Measurements from ENCODE around the gene JPH2. TPM values are rescaled to one million over a fixed set of nuclear protein-coding genes. Genes with fewer than 3 reads are reported as not detected.

The JPH2 gene
- total and polyA plus RNA-seq, 2 experiments from 2014 or later: 0.16 to 1.1 TPM

DNA sequence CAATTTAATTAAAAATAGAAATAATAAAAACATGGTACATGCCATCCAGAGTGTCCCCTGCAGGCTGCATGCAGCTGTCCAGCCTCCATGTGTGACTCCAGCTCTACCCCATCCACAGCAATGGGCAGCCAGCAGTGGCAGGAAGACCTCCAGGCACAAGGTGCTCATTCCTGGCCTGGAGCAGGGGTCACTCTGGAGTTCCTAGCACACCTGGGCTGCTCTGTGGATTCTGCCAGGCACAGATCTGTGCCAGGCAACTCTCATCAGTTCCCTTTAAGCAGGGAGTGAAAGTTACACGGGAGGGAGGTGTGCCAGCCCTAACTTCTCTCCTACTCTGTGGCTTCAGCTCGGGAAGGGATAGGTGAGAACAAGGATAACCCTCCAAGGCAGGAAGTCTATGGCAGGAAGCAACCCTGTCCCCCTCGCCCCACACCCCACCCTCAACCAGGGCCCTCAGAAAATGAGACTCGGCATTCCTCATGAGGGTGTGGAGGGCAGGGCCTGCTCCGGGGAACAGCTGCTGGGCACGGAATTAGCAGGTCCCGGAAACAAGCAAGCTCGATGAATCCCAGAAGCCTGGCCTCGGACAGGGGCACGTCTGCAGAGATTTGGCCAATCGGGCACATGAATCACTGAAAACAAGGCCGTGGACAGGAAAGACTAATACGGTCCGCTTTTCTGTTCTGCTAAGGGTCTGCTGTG is 10.0 kb downstream of the JPH2 start (continued):
- TF ChIP-seq JUNB (IDR thresholded peaks at IDR 0.05; ENCODE audit: unreplicated experiment) (no peak), POLR2AphosphoS5 (IDR thresholded peaks at IDR 0.05; ENCODE audit: low read depth) (no peak), NANOG (IDR thresholded peaks at IDR 0.05; ENCODE audit: borderline replicate concordance) (no peak), ZNF114 (CRISPR knock-in tag; IDR thresholded peaks at IDR 0.05) (no peak), EZH2phosphoT487 (IDR thresholded peaks at IDR 0.05; ENCODE audit: unreplicated experiment) (no peak), STAT1 (IDR thresholded peaks at IDR 0.05; ENCODE audit: unreplicated experiment) (no peak)
- TF ChIP-seq, protein P1, sequence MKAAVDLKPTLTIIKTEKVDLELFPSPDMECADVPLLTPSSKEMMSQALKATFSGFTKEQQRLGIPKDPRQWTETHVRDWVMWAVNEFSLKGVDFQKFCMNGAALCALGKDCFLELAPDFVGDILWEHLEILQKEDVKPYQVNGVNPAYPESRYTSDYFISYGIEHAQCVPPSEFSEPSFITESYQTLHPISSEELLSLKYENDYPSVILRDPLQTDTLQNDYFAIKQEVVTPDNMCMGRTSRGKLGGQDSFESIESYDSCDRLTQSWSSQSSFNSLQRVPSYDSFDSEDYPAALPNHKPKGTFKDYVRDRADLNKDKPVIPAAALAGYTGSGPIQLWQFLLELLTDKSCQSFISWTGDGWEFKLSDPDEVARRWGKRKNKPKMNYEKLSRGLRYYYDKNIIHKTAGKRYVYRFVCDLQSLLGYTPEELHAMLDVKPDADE (IDR thresholded peaks at IDR 0.05): no peak
- TF ChIP-seq, protein P2, sequence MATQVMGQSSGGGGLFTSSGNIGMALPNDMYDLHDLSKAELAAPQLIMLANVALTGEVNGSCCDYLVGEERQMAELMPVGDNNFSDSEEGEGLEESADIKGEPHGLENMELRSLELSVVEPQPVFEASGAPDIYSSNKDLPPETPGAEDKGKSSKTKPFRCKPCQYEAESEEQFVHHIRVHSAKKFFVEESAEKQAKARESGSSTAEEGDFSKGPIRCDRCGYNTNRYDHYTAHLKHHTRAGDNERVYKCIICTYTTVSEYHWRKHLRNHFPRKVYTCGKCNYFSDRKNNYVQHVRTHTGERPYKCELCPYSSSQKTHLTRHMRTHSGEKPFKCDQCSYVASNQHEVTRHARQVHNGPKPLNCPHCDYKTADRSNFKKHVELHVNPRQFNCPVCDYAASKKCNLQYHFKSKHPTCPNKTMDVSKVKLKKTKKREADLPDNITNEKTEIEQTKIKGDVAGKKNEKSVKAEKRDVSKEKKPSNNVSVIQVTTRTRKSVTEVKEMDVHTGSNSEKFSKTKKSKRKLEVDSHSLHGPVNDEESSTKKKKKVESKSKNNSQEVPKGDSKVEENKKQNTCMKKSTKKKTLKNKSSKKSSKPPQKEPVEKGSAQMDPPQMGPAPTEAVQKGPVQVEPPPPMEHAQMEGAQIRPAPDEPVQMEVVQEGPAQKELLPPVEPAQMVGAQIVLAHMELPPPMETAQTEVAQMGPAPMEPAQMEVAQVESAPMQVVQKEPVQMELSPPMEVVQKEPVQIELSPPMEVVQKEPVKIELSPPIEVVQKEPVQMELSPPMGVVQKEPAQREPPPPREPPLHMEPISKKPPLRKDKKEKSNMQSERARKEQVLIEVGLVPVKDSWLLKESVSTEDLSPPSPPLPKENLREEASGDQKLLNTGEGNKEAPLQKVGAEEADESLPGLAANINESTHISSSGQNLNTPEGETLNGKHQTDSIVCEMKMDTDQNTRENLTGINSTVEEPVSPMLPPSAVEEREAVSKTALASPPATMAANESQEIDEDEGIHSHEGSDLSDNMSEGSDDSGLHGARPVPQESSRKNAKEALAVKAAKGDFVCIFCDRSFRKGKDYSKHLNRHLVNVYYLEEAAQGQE (IDR thresholded peaks at IDR 0.05; ENCODE audit: unreplicated experiment): no peak

DNA sequence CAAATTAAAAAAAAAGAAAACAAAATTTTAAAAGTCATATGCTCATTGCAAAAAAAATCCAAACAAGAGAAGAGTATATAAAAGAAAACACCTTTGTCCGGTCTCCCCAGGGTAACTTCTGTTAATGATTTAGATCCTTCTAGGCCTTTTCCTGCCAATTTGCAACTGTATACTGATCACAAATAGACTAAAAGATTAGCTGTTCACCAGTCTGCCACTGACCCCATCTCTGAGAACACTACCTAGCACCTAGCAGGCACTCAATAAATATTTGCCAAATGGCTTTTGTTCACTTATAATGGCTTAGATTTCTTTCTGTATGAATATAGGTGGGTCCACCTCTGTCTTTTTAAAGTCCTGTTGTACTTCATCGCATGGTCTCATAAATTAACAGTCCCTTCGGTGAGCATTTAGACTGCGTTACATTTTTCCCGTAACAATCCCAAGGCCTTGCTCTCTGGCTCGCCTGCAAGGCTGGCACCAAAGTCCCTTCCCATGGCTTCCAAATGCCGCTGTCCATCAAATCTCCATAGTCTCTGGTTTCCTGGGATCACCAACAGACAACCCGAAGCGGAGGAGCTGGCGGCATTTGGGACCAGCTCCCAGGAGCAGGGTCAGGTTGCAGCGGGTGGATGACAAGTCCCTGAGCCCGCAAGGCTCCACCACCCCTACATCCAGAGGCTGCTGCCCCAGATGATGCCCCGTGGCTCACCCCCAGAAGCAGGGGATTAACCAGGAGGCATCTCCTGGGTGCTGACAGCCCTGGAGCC is 11.8 kb downstream of the JPH2 start:
- Mint-ChIP-seq H3K36me3 (ENCODE audit: low read depth) (no peaks in the 10 kb centered on the region; the same call in 2 of the 3 replicates), H3K27me3 (ENCODE audit: insufficient read depth, low read depth, poor library complexity) (peaks cover 10% of the 10 kb centered on the region), H3K4me3 (no peak overlapping the region), H3K27ac (no peak overlapping the region), H3K4me1 (no peaks in the 10 kb centered on the region; the same call in 2 of the 3 replicates), H3K9me3 (no peaks in the 10 kb centered on the region)
- Histone ChIP-seq H3K4me2 (no peak overlapping the region), H4K20me1 (replicated peaks; ENCODE audit: insufficient read depth) (no peaks in the 10 kb centered on the region), H3K4me1 (ENCODE audit: insufficient read depth) (no peaks in the 10 kb centered on the region), H3K9me2 (ENCODE audit: insufficient read depth) (no peaks in the 10 kb centered on the region), H3F3A (replicated peaks; ENCODE audit: low read depth) (no peaks in the 10 kb centered on the region), H3K36me3 (ENCODE audit: insufficient read depth) (no peaks in the 10 kb centered on the region), H2AFZ (no peak overlapping the region), H3K79me2 (replicated peaks; ENCODE audit: insufficient read depth) (no peaks in the 10 kb centered on the region), H3K4me3 (no peak overlapping the region), H3K27me3 (ENCODE audit: insufficient read depth) (no peaks in the 10 kb centered on the region), H3K27ac (ENCODE audit: low read depth) (no peak overlapping the region)
- no peak for DNase-seq (ENCODE audit: low spot score)
- no peak for ATAC-seq
- no peak for TF ChIP-seq ZNF114 (CRISPR knock-in tag; IDR thresholded peaks at IDR 0.05)
- no peak for TF ChIP-seq ZNF462 (CRISPR knock-in tag; IDR thresholded peaks at IDR 0.05)
- TF ChIP-seq ZNF331 (CRISPR knock-in tag; IDR thresholded peaks at IDR 0.05; ENCODE audit: low read depth): no peak
- TF ChIP-seq EZH2 (IDR thresholded peaks at IDR 0.05; ENCODE audit: low read depth, unreplicated experiment): no peak

Measured in GM23338 (cell line).